IMR-90 (cell line): ENCODE measurements around the gene ANXA2. TPM values are rescaled to one million over a fixed set of nuclear protein-coding genes. Genes with fewer than 3 reads are reported as not detected.

Source experiments
- ATAC-seq: fragments of 200-7000 bp; cut with Tn5 transposase; 2 replicates; pipeline ENCODE4 v1.9.1; 2020; ENCODE audit warnings: low read depth, mild to moderate bottlenecking, moderate library complexity
- Bru-seq: library from RNA; stranded (reverse); fragments of 400-500 nt; gene quantifications from one replicate; lab custom pipeline; 2021; lab: Mats Ljungman, UMichigan
- BruChase-seq, 2 experiments: library from RNA; stranded (reverse); fragments of 400-500 nt; gene quantifications; one replicate each; lab custom pipeline; 2021; lab: Mats Ljungman, UMichigan
- BruUV-seq: library from RNA; stranded (reverse); fragments of 400-500 nt; replicated peaks from 2 replicates; lab custom pipeline; 2021; lab: Mats Ljungman, UMichigan
- CTCF ChIA-PET: fragments of 300-600 bp; formaldehyde crosslinking; extraction: SDS; loops from one replicate; lab custom pipeline; 2021; ENCODE audit warnings: antibody characterized with exemption; lab: Yijun Ruan, JAX
- POLR2A ChIA-PET: fragments of 300-600 bp; sonication (Branson Sonifier 250); formaldehyde crosslinking; loops from one replicate; lab custom pipeline; 2022; ENCODE audit warnings: antibody characterized with exemption; ENCODE audit not compliant: unreplicated experiment; lab: Charles Lee
- DNase-seq: peaks from one replicate; pipeline ENCODE4 v3.0.0; 2013
- H2AFZ ChIP-seq: replicated peaks from 2 replicates; pipeline ENCODE3; 2013; ENCODE audit warnings: low read length, mild to moderate bottlenecking; ENCODE audit not compliant: poor library complexity
- H2AK5ac ChIP-seq: 2 replicates; pipeline ENCODE4 v1.6.1; 2013; ENCODE audit warnings: low read depth, low read length, inconsistent platforms
- H2AK9ac ChIP-seq: replicated peaks from 2 replicates; pipeline ENCODE3; 2013; ENCODE audit warnings: mild to moderate bottlenecking, low read depth, low read length, moderate library complexity; ENCODE audit not compliant: poor library complexity
- H2BK120ac ChIP-seq: 2 replicates; pipeline ENCODE4 v1.6.1; 2013; ENCODE audit warnings: low read depth, low read length, inconsistent platforms
- H2BK15ac ChIP-seq: 3 replicates; pipeline ENCODE4 v1.6.1; 2013; ENCODE audit warnings: low read depth, low read length, inconsistent platforms
- H2BK20ac ChIP-seq: 2 replicates; pipeline ENCODE4 v1.6.1; 2013; ENCODE audit warnings: low read depth, mild to moderate bottlenecking, inconsistent platforms, low read length, moderate library complexity
- H2BK5ac ChIP-seq: 2 replicates; pipeline ENCODE4 v1.6.1; 2013; ENCODE audit warnings: mild to moderate bottlenecking, low read depth, low read length, inconsistent platforms; ENCODE audit not compliant: poor library complexity, severe bottlenecking
- H3K14ac ChIP-seq: replicated peaks from 2 replicates; pipeline ENCODE4 v1.6.1; 2013; ENCODE audit warnings: low read depth, low read length, inconsistent platforms
- H3K18ac ChIP-seq: 2 replicates; pipeline ENCODE4 v1.6.1; 2013; ENCODE audit warnings: low read depth, low read length, control low read depth
- H3K23ac ChIP-seq: 2 replicates; pipeline ENCODE4 v1.6.1; 2013; ENCODE audit warnings: low read depth, low read length, inconsistent platforms
- H3K27ac ChIP-seq: 2 replicates; pipeline ENCODE4 v1.5.1; 2013; ENCODE audit warnings: mild to moderate bottlenecking, control low read depth, low read length; ENCODE audit not compliant: insufficient read depth
- H3K27me3 ChIP-seq: 2 replicates; pipeline ENCODE4 v1.6.1; 2013; ENCODE audit warnings: low read length; ENCODE audit not compliant: control insufficient read depth, insufficient read depth
- H3K36me3 ChIP-seq: 2 replicates; pipeline ENCODE4 v1.6.1; 2013; ENCODE audit warnings: low read length, mixed read lengths; ENCODE audit not compliant: control insufficient read depth, insufficient read depth
- H3K4ac ChIP-seq: 2 replicates; pipeline ENCODE4 v1.6.1; 2013; ENCODE audit warnings: low read depth, low read length, inconsistent platforms
- H3K4me1 ChIP-seq: 2 replicates; pipeline ENCODE4 v1.6.1; 2013; ENCODE audit warnings: low read length, mixed read lengths; ENCODE audit not compliant: control insufficient read depth, insufficient read depth
- H3K4me2 ChIP-seq: 2 replicates; pipeline ENCODE4 v1.6.1; 2013; ENCODE audit warnings: low read depth, mild to moderate bottlenecking, control low read depth, low read length, moderate library complexity
- H3K4me3 ChIP-seq: 2 replicates; pipeline ENCODE4 v1.5.1; 2013; ENCODE audit warnings: low read depth, mild to moderate bottlenecking, control low read depth, low read length, moderate library complexity; ENCODE audit not compliant: insufficient read depth
- H3K56ac ChIP-seq: 2 replicates; pipeline ENCODE4 v1.6.1; 2013; ENCODE audit warnings: low read length, inconsistent platforms; ENCODE audit not compliant: insufficient read depth; ENCODE audit errors: extremely low read depth
- H3K79me1 ChIP-seq, 2 experiments: 2 replicates each; pipeline ENCODE4 v1.6.1; 2013; ENCODE audit warnings: low read length in 2 of 2, inconsistent platforms in 1 of 2, low read depth in 1 of 2
- H3K9ac ChIP-seq: 2 replicates; pipeline ENCODE4 v1.6.1; 2013; ENCODE audit warnings: low read depth, low read length, control low read depth
- H3K9me1 ChIP-seq: 2 replicates; pipeline ENCODE4 v1.6.1; 2013; ENCODE audit warnings: low read length, inconsistent platforms; ENCODE audit not compliant: insufficient read depth
- H3K9me3 ChIP-seq: 2 replicates; pipeline ENCODE4 v1.6.1; 2013; ENCODE audit warnings: low read length; ENCODE audit not compliant: control insufficient read depth, insufficient read depth
- H4K20me1 ChIP-seq: 2 replicates; pipeline ENCODE4 v1.6.1; 2013; ENCODE audit warnings: low read length, inconsistent platforms; ENCODE audit not compliant: insufficient read depth
- H4K5ac ChIP-seq: 2 replicates; pipeline ENCODE4 v1.6.1; 2013; ENCODE audit warnings: mild to moderate bottlenecking, low read depth, low read length, control low read depth
- H4K8ac ChIP-seq, 2 experiments: 2 replicates each; pipeline ENCODE4 v1.6.1; 2013; ENCODE audit warnings: low read depth in 2 of 2, low read length in 2 of 2, control low read depth in 1 of 2, inconsistent platforms in 1 of 2
- H4K91ac ChIP-seq: 2 replicates; pipeline ENCODE4 v1.6.1; 2013; ENCODE audit warnings: low read depth, low read length, inconsistent platforms; ENCODE audit not compliant: insufficient read depth
- CEBPB ChIP-seq: IDR thresholded peaks from 2 replicates; pipeline ENCODE4 v1.6.1; 2012; ENCODE audit warnings: low read depth, low read length, improper control_type of control experiment
- CHD1 ChIP-seq: IDR thresholded peaks from 2 replicates; pipeline ENCODE4 v1.6.1; 2012; ENCODE audit warnings: low read depth, low read length, improper control_type of control experiment
- ELK1 ChIP-seq: fragments of 150-350 bp; IDR thresholded peaks from 2 replicates; pipeline ENCODE4 v1.6.1; 2016; ENCODE audit warnings: low read depth, mild to moderate bottlenecking, low read length, moderate library complexity, borderline replicate concordance
- FOS ChIP-seq: fragments of 150-350 bp; IDR thresholded peaks from 2 replicates; pipeline ENCODE4 v1.6.1; 2016; ENCODE audit warnings: low read depth, low read length
- MAFK ChIP-seq: IDR thresholded peaks from 2 replicates; pipeline ENCODE4 v1.6.1; 2012; ENCODE audit warnings: low read depth, low read length, improper control_type of control experiment
- MXI1 ChIP-seq: IDR thresholded peaks from 2 replicates; pipeline ENCODE4 v1.6.1; 2012; ENCODE audit warnings: low read depth, mild to moderate bottlenecking, low read length, moderate library complexity, borderline replicate concordance
- NFE2L2 ChIP-seq: fragments of 150-350 bp; IDR thresholded peaks from 2 replicates; pipeline ENCODE4 v1.6.1; 2016; ENCODE audit warnings: low read depth, mild to moderate bottlenecking, low read length
- POLR2A ChIP-seq: IDR thresholded peaks from 2 replicates; pipeline ENCODE4 v1.6.1; 2012; ENCODE audit warnings: mild to moderate bottlenecking, low read depth, low read length
- RCOR1 ChIP-seq: IDR thresholded peaks from 2 replicates; pipeline ENCODE4 v1.6.1; 2012; ENCODE audit warnings: mild to moderate bottlenecking, low read length, improper control_type of control experiment; ENCODE audit not compliant: insufficient replicate concordance
- WGBS, 2 experiments: methylation state at CpG; one replicate each; pipeline versions ENCODE4 v1.1.5 to v1.1.7; 2013; ENCODE audit warnings: missing lambda C conversion rate in 2 of 2; ENCODE audit not compliant: insufficient read length in 1 of 2; ENCODE audit errors: extremely low coverage in 2 of 2; 5-methylcytosine and 5-hydroxymethylcytosine counted together
- dilution Hi-C: fragments of 300-500 bp; cut with HindIII; formaldehyde crosslinking; loops from one replicate; pipeline ENCODE4 v1.14.3; 2018; ENCODE audit warnings: low sequenced_read_pairs; ENCODE audit not compliant: unreplicated experiment
- in situ Hi-C: fragments of 300-500 bp; cut with MboI; formaldehyde crosslinking; loops from 3 replicates; pipeline ENCODE4 v1.14.3; 2019; ENCODE audit warnings: low sequenced_read_pairs, inconsistent platforms, mixed read lengths
- intact Hi-C: fragments of 100-400 bp; cut with micrococcal nuclease; formaldehyde crosslinking; loops from 2 replicates; pipeline ENCODE4 v1.10.0; 2022
- long read RNA-seq: library from polyadenylated mRNA; unstranded; transcript quantifications from one replicate; pipeline ENCODE4 v2.0.0, GENCODE V29; 2021; ENCODE audit not compliant: unreplicated experiment
- polyA plus RNA-seq, 3 experiments: library from polyadenylated mRNA; depleted of rRNA; stranded (reverse); fragments of >200 nt; gene quantifications; 2 replicates each; pipeline ENCODE4 v1.2.3, GENCODE V29; 2012; ENCODE audit warnings: low replicate concordance in 1 of 3
- total RNA-seq: library from RNA; depleted of rRNA; stranded (reverse); fragments of >200 nt; gene quantifications from 2 replicates; pipeline ENCODE4 v1.2.3, GENCODE V29; 2012; rRNA removed
- TF ChIP-seq, protein P1 (sequence below): conservative IDR thresholded peaks from 2 replicates; pipeline ENCODE4 v1.5.1; 2012; ENCODE audit warnings: mild to moderate bottlenecking, low read depth, low read length, improper control_type of control experiment

ANXA2 gene
- total RNA-seq (6,979 and 8,412 TPM in 2 replicates), polyA plus RNA-seq (2012; rRNA removed) (6,722 and 7,454 TPM in 2 replicates), Bru-seq, nascent RNA (percentile 100 among the genes with signal in this experiment), BruChase-seq, experiment 1, labeled RNA remaining after a 6-hour chase (percentile 98 among the genes with signal in this experiment), BruChase-seq, experiment 2, labeled RNA remaining after a 2-hour chase (percentile 97 among the genes with signal in this experiment)
- 2,230 and 5,114 TPM in 2 replicates for polyA plus RNA-seq (2012; cell fraction: cytosol; rRNA removed)
- 764 and 3,092 TPM in 2 replicates for polyA plus RNA-seq (2012; cell fraction: nucleus; rRNA removed; ENCODE audit: low replicate concordance)
- long read RNA-seq, transcript ANXA2-204 (13 exons, 1,435 nt) = major isoform, 2,374 of 2,840 reads
- long read RNA-seq, transcript ANXA2-203 (14 exons, 1,444 nt) = minor isoform, 148 of 2,840 reads
- long read RNA-seq, transcript ANXA2-201 (13 exons, 1,444 nt) = minor isoform, 11 of 2,840 reads
- long read RNA-seq, transcript ANXA2-202 (14 exons, 1,676 nt) = minor isoform, 15 of 2,840 reads
- long read RNA-seq, partial matches to known transcripts = 154 of 2,840 reads
- long read RNA-seq, other reads (novel, unspliced or antisense) = 132 of 2,840 reads

DNA sequence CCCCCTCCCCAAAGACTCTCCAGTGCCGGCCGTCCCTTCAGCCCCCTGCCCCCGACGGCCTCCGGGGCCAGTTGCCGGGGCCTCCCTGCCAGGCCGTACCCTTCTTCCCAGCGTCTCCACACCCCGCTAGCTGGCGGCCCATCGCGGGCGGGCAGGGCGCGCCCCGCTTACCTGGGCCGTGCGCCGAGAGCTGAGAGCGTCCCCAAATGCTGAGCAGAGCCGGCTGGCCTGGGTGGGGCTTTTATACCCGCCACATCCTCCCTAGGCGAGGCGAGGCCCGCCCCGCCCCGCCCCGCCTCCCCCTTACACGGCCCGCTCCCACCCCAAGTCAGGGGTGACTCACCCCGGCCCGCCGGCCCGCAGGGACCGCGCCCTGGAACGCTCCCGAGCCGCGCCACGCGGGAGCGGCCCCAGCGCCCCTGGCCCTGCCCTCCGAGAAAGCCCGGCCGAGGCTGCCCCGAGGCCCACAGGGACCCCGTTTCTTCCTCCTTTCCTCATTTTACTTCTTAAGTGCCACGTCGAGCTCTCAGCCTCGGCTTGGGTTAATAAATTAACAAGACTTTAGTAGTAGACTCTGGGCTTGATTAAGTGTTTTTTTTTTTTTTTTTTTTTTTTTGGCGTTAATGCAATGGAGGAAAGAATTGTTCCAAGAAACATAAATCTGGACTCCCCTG, at the start of gene ANXA2:
TSS of gene ANXA2 (minus strand) at position 215 of the 674 bp plus-strand sequence. CDS start 11,911 bp downstream, outside the sequence.
- peak within 1 kb of the TSS; percentile 83 for H4K5ac ChIP-seq
- H3K56ac ChIP-seq = peak within 1 kb of the TSS; percentile 99
- peaks cover 49% of the 10 kb centered on the region for H4K20me1 ChIP-seq
- H3K4me3 ChIP-seq = peak within 1 kb of the TSS; percentile 70
- 0% methylated on average over 1 of the region's 53 CpGs; no CpG with 5 or more reads in 1 of the 2 experiments for WGBS, 2 experiments
- peaks cover 9% of the 10 kb centered on the region for H3K9me1 ChIP-seq
- H3K18ac ChIP-seq = peak within 1 kb of the TSS; percentile 83
- peak within 1 kb of the TSS; percentile 99 for H2AK9ac ChIP-seq
- H2BK5ac ChIP-seq = peak within 1 kb of the TSS; percentile 98
- CTCF ChIA-PET = interaction anchor here (0.7 to 1.1 kb wide), 2 partner anchors 17 to 42 kb away, joined by 3 read pairs; no protein-coding TSS in a partner anchor
- peak within 1 kb of the TSS; percentile 97 for H2BK120ac ChIP-seq
- H3K4me2 ChIP-seq = peak within 1 kb of the TSS; percentile 92
- dilution Hi-C loops = no loop called here
- H3K27me3 ChIP-seq = no peaks in the 10 kb centered on the region
- peak within 1 kb of the TSS; percentile 98 for H3K14ac ChIP-seq
- H4K91ac ChIP-seq = peak within 1 kb of the TSS; percentile 97
- DNase-seq (peak; percentile 84), ATAC-seq (peak; percentile 42)
- H3K23ac ChIP-seq = peak within 1 kb of the TSS; percentile 98
- BruUV-seq = no TSS peak
- H2BK20ac ChIP-seq = peak within 1 kb of the TSS; percentile 95
- H3K4ac ChIP-seq = peak within 1 kb of the TSS; percentile 97
- intact Hi-C loops = loop anchor here (1.0 to 2.0 kb wide), 2 partner anchors 35 to 46 kb away; no protein-coding TSS in a partner anchor
- H3K4me1 ChIP-seq = peaks cover 44% of the 10 kb centered on the region
- peak within 1 kb of the TSS; percentile 96 for H3K27ac ChIP-seq
- H4K8ac ChIP-seq = peak within 1 kb of the TSS; percentile 85 to 94
- H3K9me3 ChIP-seq = no peaks in the 10 kb centered on the region
- in situ Hi-C loops = no loop called here
- H2AK5ac ChIP-seq = peak within 1 kb of the TSS; percentile 93
- POLR2A ChIA-PET = interaction anchor here (0.5 to 1.3 kb wide), 8 partner anchors 10 to 1940 kb away, joined by 3 to 12 read pairs (median 4); no protein-coding TSS in a partner anchor
- H3K9ac ChIP-seq = peak within 1 kb of the TSS; percentile 93
- peak within 1 kb of the TSS; percentile 85 for H2AFZ ChIP-seq
- peaks cover 4 to 31% of the 10 kb centered on the region in 2 experiments; a peak in 3 of 4 replicates for H3K79me1 ChIP-seq
- peak within 1 kb of the TSS; percentile 78 for H2BK15ac ChIP-seq
- H3K36me3 ChIP-seq = peaks cover 29% of the 10 kb centered on the region
- TF ChIP-seq MXI1 = 0 out of 2 replicates have a peak, but pooled peaks have one; percentile 17
- no peak for TF ChIP-seq NFE2L2
- TF ChIP-seq CHD1 = 0 out of 2 replicates have a peak, but pooled peaks have one; percentile 31
- TF ChIP-seq POLR2A = peak; percentile 95
- TF ChIP-seq CEBPB = no peak
- TF ChIP-seq, protein P1, sequence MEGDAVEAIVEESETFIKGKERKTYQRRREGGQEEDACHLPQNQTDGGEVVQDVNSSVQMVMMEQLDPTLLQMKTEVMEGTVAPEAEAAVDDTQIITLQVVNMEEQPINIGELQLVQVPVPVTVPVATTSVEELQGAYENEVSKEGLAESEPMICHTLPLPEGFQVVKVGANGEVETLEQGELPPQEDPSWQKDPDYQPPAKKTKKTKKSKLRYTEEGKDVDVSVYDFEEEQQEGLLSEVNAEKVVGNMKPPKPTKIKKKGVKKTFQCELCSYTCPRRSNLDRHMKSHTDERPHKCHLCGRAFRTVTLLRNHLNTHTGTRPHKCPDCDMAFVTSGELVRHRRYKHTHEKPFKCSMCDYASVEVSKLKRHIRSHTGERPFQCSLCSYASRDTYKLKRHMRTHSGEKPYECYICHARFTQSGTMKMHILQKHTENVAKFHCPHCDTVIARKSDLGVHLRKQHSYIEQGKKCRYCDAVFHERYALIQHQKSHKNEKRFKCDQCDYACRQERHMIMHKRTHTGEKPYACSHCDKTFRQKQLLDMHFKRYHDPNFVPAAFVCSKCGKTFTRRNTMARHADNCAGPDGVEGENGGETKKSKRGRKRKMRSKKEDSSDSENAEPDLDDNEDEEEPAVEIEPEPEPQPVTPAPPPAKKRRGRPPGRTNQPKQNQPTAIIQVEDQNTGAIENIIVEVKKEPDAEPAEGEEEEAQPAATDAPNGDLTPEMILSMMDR = no peak
- TF ChIP-seq MAFK = peak; percentile 27; the same call in 1 of the 2 replicates
- peak; percentile 50; the same call in 1 of the 2 replicates for TF ChIP-seq FOS
- TF ChIP-seq ELK1 = no peak
- TF ChIP-seq RCOR1 = no peak
